Left renal pelvis (tissue), 4 donors: ENCODE results near the gene TADA2B. TPM values are rescaled to one million over a fixed set of nuclear protein-coding genes. Genes with fewer than 3 reads are reported as not detected.

Experiments used
- DNase-seq, 4 donors: peaks; one replicate each; pipeline ENCODE4 v3.0.0-alpha.2; 2013; ENCODE audit warnings: low read depth in 4 of 4, low spot score in 3 of 4
- polyA plus RNA-seq, 4 donors: library from polyadenylated mRNA; unstranded; fragments of 120-200 nt; gene quantifications; one replicate each; pipeline ENCODE4 v1.2.1, GENCODE V29; 2013; ENCODE audit not compliant: insufficient read length in 4 of 4

The TADA2B gene
- polyA plus RNA-seq, 4 donors: 17.8 to 22.0 (median 18.6) TPM

DNA sequence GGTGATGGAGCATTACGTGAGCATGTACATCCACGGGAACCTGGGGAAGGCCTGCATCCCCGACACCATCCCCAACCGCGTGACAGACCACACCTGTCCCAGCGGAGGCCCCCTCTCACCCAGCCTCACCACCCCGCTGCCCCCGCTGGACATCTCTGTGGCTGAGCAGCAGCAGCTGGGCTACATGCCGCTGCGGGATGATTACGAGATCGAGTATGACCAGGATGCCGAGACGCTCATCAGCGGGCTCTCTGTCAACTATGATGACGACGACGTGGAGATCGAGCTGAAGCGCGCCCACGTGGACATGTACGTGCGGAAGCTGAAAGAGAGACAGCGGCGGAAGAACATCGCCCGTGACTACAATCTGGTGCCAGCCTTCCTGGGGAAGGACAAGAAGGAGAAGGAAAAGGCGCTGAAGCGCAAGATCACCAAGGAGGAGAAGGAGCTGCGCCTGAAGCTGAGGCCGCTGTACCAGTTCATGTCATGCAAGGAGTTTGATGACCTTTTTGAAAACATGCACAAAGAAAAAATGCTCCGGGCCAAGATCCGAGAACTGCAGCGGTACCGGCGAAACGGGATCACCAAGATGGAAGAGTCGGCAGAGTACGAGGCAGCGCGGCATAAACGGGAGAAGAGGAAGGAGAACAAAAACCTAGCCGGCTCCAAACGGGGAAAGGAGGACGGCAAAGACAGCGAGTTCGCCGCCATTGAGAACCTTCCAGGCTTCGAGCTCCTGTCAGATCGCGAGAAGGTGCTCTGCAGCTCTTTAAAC lies 11.1 kb downstream of the TADA2B start:
- no peak for DNase-seq

DNA sequence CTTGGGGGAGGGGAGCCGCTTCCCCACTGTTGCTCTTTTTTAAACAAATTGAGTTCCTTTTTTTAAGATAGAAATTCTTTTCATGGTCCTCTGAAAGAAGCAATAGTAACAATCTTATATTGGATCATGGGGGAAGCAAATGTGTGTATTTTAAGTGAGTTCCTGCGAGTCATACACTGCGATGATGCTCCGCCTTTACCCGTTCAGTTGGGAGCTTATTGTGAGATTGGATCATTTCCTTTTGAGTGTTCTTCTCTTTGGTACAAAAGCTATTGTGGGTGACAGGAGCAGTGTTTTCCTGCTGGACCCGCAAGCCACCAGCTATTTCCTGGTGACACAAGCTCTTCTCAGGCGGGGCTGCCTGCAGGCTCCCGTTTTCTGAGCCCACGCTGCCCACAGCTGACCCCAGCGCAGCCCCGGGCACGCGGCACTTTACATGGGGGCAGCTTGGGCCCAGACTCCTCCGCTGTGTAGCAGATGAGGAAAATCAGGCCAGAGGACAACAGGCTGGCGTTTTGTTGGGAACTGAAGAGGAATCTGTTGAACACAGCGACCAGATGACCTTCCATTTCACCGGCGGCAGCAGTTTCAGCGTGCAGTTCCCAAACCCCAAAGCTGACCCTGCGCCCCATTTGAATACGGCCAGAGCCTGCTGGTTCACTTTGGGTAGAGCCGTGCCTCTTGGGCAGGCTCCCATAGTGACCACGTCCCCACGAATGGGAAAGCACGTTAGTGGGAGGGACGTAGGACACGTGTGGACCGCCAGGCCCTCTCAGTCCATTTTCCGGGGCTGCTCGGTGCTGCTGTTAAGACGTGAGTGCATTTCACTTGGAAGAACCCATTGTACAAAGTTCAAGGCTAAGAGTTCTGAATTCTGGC lies 12.2 kb downstream of the TADA2B start:
- no peak for DNase-seq

DNA sequence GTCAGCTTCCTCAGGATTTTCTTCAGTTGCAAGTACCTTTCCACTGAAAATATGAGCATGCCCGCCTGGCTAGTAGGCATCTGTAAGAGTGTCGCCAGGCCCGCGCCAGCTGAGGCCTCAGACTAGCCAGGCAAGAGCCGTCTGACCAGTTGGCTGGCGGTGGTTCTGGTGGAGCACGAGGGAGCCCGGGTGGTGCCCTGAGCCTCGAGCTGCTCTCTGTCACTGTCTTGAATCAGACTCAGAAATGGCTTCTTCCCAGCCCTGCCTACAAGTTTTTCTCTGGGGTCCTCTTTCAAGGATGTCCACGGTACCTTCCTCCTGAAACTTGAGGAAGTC lies 12.8 kb downstream of the TADA2B start:
- DNase-seq: no peak

DNA sequence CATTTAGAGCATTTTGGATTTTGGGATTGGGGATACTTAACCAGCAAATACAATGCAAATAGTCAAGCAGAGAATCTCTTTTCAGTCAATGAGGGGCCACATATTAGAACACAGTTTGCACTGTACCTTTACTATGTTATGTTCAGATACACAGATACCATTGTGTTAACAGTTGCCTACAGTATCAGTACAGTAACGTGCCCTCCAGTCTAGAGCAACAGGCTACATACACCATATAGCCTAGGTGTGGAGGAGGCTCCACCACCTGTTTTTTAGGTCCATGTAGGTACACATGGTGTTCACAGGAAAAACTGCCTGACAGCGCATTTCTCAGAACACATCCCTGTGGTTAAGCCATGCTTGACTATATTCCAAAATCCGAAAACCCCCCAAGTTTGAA lies 15.6 kb downstream of the TADA2B start:
- no peak for DNase-seq

DNA sequence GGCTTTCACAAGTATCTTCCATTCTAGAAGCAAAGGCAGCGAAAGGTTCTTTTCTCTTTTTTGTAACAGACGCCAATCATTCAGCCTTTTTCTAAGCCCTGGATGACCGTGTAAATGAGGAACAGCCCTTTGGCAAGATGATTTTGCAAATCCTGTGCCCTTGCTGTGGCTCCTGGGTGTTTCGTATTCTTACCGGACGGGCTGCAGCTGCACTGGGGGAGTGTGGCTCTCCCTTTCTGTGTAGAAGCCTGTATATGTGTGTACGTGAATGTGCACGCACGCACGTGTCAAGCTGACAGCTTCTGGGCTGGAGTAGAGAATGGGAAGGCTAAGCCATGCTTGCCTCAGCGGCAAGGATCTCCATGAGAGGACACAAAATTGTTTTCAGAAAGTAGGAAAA lies 16.5 kb downstream of the TADA2B start:
- no peak for DNase-seq

DNA sequence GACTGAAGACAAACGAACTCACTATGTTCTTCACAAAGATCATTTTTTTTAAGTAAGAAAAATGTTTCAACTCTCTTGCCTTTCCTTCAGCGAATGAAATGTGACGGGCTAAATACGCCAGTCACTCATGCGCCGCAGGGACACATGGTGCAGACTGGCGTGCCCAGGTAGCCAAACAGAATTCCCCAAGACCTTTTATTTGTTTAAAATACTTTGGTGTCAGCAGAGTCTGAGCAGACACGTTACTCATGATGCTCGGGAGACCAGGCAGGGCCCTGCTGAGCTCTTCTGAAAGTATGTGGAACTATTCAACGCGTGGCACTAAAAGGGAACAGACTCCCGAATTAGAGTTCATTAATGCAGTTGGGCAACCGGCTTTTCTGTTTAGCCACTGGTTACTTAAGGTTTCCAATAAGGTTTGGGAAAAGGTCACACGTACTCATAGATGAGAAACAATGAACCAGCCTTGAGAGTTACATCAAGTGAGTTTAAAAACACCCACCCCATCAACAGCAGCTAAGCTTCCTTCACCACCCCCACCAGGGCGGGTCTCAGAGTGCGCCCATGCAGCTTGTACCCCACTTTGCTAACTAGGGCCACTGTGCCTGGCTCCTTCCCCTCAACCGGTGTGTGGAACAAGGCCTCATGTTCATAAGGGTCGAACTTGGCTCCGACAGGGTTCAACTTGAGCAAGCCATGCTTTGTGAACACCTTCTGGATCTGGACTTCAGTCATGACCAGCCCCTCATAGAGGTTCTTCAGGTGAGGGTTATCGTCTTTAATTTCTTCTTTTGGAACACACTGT lies 17.4 kb downstream of the TADA2B start:
- DNase-seq: no peak

DNA sequence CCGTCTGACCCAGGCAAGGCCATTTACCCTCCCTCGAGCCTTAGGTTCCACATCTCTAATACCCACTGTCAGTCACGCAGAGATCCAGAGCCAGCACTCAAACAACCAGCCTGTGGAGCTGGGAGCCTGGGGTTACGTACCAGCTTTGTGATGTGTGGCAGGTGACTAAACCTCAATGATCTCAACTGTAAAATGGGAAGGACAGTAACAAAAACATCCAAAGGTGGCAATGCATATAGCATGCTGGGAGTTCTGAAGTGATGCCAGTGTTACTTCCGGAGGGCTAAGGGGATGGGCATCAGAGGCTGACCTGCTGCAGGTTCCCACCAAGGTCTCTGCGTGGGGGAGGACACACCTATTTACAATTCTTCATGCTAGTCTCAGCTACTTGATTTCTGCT lies 18.6 kb downstream of the TADA2B start:
- DNase-seq: no peak

DNA sequence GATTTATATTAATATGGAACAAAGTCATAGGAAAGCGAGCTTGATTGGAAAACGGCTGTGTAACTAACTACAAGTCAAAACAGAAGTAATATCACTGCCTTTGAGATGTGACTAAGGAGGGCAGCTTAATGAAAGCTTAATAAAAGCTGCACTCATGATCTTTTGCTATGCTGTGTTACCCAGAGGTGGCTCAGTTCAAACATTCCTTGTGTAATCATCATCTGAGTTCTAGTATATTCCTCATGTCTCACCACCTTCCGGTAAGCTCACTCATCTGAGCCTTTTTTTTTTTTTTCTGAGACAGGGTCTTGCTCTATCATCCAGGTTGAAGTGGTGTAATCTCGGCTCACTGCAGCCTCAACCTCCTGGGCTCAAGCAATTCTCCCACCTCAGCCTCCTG lies 19.6 kb downstream of the TADA2B start:
- DNase-seq: no peak

DNA sequence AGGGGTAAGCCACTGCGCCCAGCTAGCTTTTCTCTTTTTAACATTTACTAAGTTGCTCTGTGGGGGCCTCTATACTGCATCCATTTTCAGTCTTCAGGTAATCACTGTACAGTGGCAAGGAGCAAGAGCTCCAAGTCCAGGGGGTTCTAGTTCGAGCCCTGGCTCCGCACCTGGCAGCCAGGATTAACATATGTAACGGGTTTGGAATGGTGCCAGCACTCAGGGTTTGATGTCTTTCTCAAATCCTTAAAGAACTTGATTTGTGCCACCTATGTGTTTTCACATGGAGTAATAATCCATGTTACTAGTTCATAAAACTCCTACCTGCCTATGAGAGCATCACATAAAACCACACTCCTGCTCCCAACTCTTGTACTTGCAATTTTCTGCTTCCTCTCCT lies 20.2 kb downstream of the TADA2B start:
- no peak for DNase-seq

DNA sequence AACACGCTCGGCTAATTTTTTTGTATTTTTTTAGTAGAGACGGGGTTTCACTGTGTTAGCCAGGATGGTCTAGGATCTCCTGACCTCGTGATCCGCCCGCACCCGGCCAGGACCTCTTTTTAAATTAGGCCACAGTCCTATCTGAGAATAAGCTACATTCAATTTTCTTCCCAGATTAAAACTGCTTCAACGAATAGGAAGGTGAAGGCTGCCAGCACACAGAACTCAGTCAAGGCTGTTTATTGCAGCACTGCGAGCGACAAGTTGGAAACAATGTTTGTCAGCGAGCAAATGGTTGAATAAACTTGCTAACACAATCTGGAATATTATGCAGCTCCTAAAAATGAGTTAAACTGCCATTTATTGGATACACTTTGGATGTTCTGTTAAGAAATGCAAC lies 22.8 kb downstream of the TADA2B start:
- no peak for DNase-seq

DNA sequence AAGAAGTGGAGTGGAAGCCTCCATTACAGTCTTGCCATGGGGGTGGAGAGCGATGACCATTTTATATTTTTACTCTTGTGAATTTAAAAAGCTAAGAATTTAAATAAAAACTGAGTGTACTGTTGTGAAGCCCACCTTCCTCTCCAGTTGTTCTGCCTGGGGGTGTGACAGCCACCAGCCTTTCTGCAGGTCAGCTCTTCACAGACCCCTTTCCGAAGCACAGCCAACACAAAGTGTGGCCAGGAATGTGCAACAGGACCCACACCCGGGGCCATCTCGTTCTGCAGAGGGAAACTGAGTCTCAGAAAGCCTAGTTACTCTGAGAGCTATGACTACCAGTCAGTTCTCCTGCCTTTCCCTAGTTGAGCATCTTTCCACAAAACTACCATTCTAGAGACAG lies 23.3 kb downstream of the TADA2B start:
- DNase-seq: no peak

DNA sequence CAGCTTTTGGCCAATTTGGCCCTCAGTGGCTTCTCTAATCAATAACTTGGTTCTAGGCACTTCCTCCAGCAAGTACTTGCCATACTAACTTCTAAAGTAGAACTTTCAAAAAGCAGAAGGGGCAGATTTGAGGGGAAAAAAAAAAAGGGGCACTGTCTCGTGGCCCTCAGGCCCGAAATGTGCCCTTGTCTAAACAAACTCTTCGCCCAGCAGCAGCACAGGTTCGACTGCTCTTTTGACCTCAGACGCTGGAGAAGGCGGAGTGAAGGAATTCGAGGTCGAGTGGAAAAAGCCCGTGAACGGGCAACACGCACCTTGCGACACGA lies 23.9 kb downstream of the TADA2B start:
- DNase-seq: no peak

DNA sequence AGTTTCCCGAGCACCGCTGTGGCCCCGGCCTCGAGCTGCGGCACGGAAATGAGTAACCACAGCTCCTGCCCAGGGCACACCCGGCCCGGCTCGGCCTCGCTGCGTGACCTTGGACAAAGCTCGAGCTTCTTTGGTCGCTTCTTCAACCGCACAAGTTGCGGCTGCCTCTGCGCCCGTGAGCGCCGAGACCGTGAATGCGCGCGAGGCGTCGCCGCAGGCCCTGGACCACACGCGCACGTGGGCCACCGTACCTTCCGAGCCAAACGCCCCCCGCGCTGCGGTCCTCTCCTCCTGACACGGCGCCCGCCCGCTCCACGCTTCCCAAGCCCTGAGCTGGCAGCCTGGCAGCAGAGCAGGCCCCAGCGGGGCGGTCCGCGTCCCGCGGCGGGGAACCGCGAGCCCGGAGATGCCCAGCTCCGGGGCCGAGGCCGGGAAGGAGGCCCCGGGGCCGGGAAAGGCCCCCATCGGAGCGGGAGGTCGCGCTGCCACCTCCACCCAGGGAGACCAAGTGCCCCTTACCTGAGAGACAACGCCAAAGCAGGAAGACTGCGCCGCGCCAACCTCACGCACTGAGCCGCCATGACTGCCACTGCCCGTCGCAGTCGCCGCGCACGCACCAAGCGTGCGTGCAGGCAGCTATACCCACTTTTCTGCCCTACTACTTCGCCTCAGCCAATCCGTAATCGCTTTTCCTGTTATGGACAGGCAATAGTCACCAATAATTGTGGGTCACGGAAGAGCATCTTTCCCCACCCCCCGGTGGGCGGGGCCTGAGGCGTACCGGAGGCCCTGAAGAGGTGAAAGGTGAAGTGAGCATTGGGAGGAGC lies 24.5 kb downstream of the TADA2B start, which contains the start of gene GRPEL1:
TSS of gene GRPEL1 (minus strand) at position 613 of the 827 bp plus-strand sequence. CDS start at position 581, 32 bp downstream.
- DNase-seq: peak; percentile 96 to 99 (median 99)

DNA sequence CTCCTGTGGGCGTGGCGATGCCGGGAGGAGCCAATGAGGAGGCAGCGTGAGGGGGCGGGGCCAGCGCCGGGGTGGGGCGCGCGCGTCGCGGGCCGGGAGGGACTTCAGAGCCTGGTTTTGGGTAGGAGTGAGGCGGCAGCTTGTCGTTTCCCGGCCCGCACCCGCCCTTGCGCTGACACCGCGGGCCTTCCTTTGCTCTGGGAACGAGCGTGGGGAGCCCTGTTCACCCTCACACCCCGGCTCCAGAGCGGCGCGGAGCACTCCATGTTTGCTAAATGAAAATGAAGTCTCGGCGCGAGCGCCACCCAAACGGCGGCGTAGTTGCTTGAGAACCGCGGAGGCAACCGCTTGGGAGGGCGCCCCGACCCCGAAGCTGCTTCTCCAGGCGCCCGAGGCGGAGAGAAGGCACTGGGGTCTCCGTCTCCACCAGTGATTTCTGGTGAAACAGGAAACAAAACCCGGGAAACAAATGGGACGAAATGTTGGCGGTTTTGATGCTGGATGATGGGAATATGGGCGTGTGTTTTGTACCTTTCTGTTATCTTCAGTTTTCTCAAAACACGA lies 25.2 kb downstream of the TADA2B start:
- DNase-seq: no peak

DNA sequence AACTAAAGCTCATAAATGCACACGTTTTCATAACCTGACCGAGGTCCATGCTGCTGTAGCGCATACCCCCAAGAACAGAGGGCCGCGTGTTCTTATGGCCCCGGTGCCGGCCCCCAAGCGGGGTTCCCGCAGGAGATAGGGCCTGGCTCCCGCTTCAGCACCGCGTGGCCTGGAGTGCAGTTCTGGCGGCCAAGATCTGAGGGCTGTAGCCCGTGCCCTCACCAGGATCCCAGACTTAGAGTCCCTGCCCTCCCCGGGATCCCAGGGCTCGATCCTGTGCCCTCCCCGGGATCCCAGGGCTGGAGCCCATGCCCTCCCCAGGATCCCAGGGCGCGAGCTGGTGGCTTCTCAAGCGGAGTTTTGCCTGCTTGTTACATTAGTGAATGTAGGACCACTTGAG lies 25.7 kb downstream of the TADA2B start:
- DNase-seq: no peak

DNA sequence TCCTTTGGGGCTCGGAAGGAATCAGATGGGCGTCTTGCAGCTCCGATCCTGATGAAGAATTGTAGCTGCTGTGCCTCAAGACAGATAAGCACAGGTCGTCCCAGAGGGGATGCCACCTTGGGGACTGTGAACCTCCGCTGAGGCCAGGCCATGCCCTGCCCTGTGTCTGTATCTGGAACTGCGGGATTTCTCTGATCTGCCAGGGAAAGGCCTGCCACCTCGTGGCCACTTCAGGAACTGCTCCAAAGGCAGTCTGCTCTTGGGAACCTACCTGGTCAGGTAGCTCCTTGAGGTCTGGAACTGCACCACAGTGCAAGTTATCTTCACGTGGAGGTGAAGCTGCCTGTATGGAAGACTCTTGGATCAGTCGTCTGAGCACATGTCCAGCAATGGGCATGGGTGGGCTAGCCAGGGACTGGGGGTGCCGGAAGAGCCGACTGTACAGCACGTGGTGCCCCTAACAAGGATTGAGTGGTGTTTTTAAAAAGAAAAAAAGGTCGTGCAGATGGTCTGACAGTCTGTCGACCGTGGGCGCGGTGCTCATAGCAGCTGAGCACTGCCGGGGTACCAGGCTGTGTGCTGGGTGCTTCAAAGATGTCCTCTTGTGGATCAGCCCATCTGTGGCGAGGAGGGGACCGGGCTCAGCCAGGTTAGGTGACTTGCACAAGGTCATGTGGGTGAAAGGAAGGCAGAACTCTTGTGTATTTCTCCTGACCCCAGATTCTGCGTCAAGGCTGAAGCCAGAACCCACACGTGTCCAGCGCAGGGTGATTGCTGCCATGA lies 27.7 kb downstream of the TADA2B start:
- peak in 3 of 4 donors; percentile 60 to 67 (median 65) for DNase-seq

DNA sequence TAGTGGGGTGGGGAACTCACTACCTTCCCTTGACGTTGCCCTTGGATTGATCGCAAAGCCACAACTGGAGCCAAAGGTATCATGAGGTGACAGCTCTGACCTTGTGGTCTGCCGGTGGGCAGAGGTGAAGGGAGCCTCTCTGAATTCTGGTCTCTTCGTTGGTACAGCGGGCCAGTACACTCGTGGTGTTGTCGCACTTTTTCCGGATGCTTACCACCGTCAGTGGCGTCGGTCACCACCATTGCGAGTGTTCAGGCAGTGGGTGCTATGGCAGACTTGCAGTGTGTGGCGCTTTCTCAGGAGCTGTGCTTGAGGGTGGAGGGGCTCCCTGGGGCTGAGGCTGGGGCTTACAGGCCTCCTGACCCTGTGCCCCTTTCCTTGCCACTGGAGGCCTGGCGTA lies 29.9 kb downstream of the TADA2B start:
- DNase-seq: no peak

DNA sequence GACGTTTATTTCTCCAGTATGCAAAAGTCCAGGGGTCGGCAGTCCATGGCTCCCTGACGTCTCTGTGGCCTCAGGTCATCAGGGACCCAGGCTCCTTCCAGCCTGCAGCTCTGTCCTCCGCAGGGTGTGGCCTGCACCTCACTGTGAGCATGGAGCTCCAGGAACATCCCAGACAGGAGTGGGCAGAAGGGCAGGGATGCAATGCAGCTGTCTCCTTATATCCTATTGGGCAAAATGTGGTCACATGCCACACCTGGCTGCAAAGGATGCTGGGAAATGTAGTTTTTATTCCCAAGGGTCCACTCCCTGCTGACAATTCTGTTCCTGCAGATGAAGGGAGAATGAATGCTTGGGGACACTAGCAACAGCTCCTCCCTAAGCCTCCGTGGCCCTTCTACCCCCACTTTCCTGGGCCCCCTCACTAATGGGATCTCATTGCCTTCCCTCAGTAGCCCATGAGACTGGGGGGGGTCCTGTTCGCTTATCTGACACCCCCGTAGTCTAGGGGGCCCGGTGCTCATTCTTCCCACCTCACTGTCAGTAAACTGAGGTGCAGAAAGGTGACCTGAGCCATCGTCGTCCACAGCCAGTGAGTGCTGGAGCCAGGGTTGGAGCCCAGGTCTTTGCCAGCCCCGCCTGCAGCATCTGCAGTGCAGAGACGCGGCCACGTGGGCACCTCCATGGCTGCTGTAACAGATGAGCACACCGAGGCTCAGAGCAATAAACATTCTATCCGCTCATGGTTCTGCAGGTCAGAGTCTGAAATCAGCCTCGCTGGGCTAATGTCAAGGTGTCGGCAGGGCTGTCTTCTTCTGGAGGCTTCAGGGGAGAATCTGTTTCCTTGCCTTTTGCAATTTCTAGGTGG lies 30.6 kb downstream of the TADA2B start:
- no peak for DNase-seq
